Activated naive CD4-positive, alpha-beta T cell treated with anti-CD3 and anti-CD28 coated beads, Interleukin-2, amount 50 U/mL, for 16 hours (primary cell): ENCODE results near the gene FSTL4.

Source experiments
- DNase-seq: peaks from one replicate; pipeline ENCODE4 v3.0.0-alpha.2; 2020

FSTL4 gene

DNA sequence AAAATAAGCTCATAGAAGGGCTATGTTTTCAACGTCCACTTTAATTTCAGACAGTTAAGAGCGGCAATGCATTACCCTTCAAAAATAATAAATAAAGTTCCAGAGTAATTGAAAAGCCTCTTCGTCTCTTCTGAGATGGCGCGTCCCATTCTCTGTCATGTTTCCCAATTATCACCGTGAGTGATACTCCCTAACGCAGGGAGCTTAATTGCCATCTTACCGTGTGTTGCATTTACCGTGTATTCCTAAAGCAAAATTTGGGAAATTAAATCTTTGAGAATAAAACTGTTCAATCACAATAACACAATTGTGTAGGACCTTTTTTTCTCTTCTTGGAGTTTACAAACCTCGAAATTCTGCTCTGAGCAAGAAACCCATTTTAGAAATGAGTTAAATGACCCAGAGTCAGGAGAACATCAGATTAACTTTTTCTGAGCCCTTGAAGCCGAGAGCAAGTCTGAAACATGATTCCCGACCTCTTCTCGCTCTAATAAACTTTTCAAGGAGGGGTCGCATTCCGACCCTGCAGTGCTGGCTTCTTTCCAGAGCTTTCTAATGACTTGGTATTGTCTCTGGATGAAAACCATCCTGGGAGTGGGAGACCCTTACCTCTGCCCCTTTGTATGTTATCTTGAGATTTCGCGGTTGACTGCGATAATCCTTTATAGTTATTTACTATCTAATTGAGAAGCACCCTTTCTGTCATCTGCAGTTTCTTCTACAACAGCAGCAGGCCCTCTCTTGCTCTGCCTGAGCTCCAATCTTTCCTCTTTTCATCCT lies 251.5 kb downstream of the FSTL4 start:
- DNase-seq = no peak

DNA sequence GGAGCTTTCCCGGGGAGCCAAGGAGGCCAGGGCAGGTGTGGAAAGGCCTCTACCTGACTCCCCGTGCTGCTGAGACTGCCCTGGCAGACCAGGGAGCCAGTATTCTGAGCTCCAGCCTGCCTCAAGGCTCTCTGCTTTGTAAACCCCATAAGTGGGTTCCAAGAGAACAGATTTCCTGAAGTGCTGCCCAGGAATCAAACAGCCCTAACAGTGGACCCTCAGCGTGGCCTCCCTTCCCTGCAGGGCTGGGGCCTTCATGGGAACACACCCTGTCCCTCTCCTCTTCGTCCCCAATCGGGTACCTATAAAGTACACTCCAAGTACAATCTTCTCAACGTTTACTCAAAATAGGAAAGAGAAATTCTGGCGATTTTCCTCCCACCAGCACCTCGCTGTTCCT lies 252.5 kb downstream of the FSTL4 start:
- no peak for DNase-seq

DNA sequence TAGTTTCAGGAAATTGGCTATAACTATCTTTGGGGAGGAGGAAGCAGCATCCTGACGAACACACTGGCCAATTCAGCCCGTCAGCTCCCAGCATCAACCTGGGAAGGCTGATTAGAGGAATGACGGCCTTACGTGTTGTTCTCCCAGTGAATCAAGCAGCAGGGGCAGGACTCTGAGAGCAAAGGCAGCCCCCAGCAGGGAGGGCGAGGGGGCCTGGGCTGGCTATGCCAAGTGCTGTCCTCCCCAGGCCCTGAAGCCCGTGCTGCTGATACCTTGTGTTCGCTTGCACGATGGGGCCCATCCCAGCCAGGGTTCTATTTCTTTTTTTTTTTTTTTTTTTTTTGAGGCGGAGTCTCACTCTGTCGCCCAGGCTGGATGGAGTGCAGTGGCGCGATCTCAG lies 254.1 kb downstream of the FSTL4 start:
- DNase-seq = no peak

DNA sequence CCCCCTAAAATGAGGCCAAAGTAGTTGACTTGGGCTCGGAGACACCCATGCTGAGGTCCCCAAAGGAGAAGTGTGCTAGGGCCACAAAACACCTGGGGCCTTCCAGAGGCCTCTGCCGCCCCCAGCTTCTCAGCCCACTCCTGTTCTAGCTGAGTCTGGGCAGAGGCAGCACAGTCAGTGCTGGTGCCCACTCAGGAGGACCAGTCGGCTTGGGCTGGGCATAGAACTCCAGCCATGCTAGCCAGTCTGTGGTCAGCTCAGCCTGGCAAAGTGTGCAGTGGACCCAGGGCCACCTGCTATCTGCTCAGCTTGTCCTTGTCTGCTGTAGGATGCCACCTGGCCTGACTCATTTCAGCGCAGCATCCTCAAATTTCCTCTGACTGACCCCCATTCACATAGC lies 254.6 kb downstream of the FSTL4 start:
- DNase-seq = no peak

DNA sequence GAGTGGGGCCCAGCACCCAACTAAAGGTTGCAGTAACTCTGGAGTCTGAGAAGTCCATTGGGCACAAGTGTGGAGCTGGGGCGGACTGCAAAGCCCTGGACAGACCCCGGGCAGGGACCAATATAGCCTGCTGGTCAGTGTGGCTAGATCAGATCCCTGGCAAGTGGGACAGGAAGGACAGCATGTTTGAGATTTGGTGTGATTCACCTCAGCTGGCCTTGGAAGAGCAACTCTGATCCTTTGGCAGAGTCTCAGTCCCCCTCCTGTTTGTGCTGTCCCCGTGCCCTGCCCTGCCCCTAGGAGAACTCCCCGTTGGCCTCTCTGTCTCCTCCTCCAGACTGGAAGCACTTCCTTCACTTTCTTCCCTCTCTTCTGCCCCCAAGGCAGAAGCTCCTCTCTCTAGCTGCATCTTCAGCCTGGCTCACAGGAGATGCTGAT lies 255.3 kb downstream of the FSTL4 start:
- DNase-seq = no peak

DNA sequence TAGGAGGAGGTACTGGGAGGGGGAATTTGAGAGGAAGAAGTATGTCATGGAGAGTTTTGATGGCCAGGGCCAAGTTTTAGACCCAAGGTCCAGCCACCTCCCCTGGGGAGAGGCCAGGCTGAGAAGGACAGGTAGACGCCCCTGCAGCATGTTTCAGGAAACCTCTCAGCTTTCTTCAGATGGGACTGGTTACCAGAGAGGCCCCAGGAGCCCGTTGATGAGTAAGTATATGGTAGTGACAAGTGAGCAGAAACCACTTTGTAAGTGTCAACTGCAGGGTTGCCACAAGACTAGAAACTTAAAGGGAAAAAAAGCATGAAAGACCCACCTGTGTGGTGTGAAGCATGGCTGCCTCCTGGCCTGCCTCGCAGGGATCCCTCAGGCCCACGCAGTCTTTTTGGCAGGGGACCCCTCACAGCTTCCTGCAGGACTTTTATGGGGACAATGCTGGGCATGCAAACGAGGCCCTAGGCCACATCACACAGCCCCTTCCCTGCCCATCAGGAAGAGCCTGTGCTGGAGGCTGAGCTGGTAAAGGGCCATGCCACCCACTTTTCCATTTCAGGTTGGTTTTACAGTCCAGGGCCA lies 255.9 kb downstream of the FSTL4 start:
- DNase-seq = no peak

DNA sequence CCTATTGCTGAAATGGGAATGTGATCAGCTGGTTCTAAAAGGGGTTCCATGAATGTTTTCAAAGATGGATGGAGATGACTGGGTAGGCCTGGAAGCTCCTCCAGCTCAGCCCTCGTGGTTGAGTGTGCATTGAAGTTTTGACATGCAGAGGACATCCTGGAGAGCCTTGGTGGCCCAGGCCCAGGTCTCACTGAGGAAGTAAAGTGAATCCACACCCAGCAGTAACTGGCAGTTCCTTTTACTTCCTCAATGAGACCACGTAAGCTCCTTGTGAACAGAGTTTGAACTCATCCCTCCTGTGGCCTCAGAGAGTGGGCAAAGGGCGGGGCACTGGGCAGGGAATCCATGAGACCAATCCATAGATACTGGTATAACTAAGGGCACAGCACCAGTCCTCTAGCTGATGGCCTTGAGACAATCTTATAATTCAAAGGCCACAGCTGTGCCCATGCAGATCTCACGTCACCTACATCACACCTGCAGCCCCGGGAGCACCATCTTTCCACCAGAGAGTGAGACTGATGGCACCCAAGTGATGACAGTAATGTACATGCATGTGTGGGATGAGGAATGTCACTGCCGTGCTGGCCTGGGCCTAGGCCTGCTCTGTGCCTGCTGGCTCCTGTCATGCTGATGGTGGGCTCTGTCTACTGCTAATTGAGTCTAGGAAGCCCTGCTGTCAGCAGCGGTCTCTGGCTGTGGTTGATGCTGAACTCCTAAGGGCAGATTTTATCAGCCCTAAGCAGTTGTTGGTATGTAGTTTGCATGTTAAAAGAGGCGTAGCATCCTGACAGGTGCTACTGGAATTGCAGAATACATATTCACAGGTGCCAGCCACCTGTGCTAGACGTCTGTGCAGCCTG lies 257.8 kb downstream of the FSTL4 start:
- DNase-seq = no peak

DNA sequence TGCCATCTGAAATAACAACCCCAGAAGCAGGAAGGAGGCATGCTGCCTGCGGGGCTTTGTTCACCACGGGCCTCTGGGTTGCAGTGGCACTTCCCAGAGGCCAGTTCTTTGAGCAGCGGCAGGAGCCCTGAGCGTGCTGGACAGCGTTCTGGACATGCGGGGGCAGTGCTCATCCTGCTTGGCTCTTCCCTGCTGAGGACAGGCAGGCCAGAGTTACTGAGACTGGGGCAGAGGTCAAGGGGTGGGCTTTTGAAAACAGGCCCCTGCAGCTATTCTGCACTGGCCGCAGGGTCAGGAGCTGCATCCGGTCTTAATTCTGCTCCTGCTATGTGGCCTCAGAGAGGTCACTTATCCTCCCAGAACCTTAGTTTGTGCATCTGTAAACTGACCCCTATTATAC lies 258.6 kb downstream of the FSTL4 start:
- DNase-seq = no peak

DNA sequence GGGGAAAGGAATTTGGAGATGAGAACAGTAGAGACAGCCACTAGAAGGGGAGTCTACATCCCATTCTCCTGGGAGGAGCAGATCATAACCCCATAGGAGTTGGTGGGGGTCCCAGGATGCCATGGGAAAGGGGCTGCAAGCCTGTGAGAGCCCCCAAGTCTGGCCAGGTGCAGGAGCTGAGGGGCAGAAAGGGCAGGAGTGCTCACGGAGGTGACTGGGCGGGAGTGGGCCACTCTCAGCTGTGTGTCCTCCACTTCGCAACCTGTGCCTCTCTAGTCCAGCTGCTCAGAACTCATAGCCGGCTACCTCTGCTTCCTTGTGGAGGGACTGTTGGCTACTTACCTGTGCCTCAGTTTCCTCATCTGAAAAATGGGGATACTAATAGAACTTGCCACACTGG lies 263.9 kb downstream of the FSTL4 start:
- DNase-seq = no peak

DNA sequence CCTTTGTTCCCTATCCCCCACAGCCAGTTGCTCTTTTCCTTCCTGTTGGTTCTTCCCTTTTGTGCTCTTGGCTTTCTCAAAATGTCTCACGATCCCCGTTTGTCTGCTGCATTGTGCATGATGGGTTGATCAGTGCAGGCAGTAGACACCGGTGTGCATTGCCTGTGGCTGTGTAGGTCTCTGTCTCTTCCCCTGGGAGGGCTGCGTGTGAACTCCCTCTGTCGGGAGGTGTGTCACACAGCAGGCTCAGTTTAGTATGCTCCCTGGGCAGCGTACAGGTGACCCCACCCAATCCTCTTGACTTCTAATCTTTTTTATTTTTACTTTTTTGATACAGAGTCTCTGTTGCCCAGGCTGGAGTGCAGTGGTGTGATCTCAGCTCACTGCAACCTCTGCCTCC lies 265.3 kb downstream of the FSTL4 start:
- DNase-seq = no peak

DNA sequence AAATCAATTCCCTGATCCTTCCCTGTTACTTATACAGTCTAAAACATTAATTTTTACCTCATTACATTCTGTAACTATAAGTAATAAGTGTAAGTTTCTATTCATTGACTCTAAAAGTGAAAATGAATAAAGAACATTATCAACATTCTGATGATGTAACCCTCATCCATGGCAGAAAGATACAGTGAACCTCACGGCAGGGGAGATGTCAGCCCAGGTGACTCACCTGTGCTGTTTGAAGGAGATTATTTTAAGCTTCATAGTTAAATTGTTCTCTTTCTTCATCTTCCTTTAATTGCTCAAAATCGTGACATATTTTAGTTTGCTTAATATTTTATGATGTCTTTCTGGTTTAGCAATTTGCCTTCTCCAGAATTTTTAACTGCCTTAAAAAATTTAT lies 268.1 kb downstream of the FSTL4 start:
- no peak for DNase-seq

DNA sequence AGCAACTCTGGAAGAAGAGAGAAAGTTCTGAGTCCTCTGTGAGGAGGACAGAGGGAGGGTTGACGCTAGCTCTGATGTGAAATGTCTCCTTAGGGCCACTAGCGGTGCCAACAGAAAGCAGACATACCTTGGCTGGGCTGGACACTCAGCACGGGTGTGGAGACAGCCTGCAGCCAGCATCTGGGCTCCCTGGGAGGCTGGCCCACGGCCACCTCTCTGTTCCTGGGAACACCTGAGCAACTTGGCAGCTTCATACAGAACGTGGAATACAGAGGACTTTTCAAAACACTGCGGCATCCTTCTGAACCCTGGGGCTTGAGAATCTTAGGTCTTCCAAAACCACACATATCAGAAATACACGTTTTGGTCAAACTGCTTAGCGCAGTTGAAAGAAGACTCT lies 269.1 kb downstream of the FSTL4 start:
- no peak for DNase-seq

DNA sequence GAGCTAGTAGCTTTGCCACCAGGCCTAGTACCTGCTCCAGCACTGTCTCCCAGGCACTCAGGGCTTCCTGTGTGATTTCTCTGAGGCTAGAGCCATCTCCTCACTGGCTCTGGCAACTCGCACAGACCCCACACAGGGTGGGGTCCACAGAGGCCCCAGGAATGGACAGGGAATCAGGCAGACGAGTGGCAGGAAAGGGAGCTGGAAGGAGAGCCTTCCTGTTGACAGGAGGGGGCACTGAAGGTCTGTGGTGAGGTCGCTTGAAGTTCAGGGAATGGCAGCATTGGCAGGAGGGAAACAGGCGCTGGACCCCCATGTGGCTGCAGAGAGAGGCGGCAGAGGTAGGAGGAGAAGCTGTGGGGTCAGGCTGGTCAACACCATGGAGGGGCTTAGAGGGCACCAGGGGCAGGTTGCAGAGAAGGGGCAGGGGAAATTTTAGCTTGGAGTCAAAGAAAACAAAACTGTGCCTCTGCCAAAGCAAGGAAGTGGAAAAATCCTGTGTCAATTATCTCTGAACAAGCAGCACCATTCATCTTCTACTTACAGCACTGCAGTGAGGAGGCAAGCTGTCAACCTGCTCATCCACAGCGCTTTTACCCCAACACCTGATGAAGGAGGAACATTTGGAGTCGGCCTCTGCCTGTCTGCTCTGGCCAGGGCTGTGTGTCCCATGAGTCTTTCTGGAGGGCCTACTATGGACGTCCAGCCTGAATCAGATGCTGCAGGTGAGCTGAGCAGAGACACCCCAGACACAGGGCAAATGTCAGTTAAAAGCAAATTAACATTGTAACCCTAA lies 270.2 kb downstream of the FSTL4 start:
- no peak for DNase-seq

DNA sequence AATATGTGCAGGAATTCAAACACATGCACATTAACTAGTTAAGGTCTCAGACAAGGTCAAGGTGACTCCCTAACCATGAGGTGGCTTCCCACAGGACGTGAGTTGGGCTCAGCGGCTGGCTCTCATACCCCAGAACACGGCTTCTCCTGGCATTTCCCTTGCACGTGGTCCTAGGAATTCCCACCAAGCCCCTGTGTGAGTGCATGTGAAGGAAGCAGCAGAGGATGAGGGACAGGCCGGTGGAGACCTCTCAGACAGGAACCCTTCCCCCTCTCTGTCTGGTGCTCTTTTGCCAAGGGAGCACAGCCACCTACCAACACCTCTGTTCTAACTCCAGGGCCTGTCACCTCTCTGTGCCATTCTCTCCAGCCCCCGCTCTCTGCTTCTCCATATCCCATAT lies 271.0 kb downstream of the FSTL4 start:
- DNase-seq = no peak

DNA sequence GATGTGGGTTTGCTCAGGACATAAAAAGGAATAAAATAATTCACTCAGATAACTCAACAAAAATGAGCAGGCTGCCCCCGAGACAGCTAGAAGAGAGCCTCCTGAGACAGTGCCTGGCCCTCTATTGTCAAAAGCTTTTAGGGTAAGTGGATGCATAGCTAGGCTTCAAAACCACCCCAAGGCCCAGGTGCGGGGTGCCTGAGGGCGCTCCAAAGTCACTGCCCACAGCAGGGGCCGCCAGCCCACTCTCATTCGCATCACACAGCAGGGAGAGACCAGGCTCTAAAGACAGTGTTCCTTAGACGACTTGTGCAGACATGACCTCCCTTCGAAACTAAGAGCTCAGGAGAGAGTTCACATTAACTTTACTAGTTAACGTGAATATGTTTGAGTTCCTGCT lies 271.5 kb downstream of the FSTL4 start:
- no peak for DNase-seq

DNA sequence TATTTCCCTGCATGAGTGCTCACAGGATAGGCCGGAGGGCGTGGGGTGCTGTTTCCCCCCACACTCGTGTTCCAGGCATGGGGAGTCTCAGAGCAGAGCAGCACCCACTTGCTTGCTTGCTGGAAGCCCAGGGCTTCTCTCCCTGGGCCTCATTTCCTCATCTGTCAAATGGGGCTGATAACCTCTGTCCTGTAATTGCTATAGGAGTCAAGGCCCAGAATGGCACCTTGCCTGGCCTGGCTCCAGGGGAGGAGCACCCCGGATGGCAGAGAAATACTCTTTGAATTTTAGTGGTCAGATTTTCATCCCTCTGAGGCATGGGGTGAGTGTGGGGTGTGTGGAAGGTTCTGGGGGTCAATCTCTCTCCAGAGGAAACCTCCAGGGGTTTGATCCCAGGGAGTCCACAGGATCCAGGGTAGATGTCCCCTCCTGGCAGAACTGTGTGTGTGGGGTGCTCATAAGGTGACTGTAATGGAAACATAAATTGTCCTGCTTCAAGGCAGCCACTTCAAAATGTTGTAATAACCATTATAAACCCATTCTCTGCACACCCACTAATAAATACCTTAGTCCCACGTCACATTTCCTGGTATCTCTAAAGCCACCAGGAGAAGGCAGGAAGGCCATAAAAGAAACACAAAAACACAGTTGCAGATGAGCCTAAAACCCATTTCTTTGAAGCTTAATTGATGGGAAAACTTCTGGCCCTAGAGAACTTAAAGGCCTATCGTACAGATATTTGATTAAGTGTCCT lies 272.2 kb downstream of the FSTL4 start:
- no peak for DNase-seq

DNA sequence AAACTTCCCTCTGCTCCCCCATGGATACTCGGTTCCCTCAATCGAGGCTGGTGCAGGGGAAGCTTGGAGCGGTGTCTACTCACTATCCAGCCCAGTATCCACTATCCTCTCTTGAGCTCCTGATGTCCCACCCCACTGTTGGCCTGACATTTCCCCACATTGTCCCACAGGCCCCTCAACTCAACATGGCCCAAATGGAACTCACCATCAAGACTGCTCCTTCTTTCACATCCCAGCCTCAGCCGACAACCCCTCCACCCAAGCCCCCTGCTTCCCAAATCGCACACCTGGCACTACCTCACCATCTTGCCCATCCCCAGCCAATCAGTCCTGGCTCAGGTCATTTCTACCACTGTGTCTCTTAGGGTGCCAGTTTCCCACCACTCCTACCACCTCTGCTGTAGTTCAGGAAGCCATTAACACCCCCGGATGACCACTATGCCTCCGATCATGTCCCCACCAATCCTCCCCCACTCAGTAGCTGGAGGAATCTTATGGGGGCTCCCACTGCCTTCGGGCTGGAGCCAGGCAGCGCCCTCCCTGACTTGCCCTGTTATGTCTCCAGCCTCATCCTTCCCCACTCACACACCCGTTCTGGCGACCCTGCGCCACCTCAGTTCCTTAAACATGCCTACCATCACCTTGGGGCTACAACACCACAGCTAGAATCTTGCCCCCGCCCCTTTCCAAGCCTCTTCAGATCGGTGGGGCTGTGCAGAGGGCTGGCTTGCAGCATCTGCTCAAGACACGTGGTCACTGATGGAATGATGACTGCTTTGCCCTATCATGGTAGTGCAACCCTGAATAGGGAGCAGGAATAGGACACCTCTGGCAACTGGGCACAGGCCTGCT lies 273.6 kb downstream of the FSTL4 start:
- DNase-seq = no peak

DNA sequence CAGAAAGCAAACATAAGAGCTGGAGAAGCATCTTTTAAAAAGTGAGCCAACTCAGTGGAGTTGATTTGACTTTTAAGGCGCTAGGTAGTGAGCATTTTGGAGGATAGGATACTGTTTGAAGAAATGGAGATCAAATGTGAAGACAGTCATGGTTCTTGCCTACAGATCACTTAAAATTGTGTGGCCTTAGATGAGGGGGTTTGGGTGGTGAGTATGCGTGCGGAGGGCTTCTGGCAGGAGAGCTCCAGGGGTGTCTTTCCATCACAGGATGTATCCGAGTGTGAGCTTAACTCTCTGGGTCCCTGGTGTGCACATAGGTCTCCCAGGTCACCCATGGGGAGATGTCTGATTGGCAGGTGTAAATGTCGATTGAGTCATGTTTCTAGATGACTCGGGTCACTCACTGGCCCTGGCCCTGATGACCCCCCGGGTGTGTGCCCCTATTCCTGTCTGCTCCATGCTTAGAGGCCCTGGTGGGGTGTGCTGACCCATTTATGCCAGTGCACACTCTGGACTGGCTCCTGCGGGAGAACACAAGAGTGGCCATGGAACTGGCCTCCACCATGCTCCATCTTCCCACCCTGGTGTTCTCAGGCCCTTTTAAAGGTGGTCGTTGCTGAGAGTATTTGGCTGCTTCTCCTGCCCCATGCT lies 274.4 kb downstream of the FSTL4 start:
- no peak for DNase-seq

DNA sequence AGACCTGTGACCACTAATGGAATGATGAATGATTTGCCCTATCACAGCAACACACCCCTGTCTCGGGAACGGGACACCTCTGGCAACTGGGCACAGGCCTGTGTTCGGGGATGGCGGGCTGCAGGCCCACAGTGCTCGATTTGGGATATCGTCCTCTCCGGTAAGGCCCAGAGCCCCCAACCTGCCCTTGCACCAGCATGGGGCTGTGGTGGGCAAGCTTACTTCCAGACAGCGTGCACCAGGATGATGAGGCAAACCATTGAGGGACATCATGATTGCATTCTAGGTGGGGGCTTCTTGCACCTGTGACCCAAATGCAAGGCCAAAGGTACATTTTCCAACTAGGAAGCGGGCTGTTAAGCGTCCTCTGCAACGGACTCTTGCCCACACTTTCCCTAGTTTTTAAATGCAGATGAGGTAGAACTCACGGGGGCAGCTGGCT lies 275.4 kb downstream of the FSTL4 start:
- no peak for DNase-seq

DNA sequence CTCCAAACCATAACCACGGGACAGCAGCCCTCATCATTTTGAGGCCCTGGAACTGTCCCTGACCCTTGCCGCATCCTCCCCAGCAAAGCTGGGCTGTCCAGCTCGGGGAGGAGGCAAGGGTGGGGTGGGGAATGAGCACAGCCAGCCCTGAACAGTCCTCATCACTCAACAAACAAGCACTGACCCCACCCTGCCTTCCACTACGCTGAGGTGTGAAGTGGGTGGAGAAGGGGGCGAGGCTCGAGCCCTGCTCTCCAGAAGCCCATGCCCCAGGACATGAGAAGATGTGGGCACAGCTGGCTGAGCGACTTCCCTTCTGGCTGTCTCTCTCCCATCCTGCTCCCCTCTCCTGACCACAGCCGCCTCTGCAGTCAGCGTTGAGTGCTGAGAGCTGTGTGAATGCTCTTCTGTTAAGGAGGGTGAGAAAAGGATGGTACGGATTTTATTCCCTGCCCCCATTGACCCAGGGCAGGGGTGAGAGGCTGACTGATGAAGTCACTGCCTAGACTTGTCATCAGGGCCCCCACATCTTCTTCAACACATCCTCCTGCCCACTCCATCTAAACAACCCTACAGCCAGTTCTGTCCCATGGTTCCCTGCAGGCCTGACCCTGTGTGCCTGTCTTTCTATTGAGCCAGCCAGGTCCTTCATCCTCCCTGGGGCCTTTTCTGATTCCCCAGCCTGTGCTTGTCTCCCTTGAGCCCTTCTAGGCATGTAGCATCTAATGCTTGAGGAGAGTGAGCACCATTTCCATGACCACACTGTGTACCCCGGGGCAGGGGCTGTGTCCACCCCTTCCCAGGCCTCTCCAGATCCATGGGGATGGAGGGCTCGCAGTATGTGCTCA lies 276.0 kb downstream of the FSTL4 start:
- DNase-seq = no peak
